ENCODE results near the gene MAPK9.

DNA sequence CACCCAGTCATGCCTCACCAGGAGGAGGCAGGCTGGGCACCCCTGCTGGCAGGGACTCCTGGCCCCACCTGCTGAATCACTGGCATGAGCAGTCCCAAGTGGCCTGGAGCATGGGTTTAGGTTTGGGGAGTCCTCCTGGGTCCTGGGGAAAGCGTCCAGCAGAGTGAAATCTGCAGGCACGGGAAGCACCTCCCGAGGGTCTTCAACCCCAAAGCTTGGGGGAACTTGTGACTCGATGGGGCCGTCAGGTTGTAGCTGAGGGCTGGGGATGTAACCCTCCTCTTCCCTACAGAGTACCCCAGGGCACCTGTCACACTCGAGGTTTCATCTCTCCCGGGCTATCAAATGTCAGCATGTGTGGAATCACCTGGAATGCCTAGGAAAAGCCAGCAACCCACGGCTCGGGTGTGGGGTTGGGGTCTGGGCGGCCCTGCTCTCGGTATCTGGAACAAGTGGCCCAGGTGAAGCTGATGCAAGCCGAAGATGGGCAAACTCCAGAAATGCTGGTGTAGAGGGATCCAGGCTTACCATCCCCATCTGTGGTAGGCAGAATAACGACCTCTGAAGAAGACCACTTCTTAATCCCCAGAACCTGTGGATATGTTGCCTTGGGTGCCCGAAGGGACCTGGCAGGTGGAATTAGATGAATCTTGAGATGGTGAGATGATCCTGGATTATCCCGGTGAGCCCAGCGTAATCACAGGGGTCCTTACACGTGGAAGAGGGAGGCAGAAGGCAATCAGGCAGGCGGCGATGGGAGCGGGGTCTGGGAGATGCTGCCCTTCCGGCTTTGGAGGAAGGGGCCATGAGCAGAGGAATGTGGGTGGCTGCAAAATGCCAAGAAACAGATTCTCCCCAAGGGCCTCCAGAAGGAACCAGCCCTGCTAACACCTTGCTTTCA lies 76.8 kb downstream of the MAPK9 start:
- TF ChIP-seq, protein P1, sequence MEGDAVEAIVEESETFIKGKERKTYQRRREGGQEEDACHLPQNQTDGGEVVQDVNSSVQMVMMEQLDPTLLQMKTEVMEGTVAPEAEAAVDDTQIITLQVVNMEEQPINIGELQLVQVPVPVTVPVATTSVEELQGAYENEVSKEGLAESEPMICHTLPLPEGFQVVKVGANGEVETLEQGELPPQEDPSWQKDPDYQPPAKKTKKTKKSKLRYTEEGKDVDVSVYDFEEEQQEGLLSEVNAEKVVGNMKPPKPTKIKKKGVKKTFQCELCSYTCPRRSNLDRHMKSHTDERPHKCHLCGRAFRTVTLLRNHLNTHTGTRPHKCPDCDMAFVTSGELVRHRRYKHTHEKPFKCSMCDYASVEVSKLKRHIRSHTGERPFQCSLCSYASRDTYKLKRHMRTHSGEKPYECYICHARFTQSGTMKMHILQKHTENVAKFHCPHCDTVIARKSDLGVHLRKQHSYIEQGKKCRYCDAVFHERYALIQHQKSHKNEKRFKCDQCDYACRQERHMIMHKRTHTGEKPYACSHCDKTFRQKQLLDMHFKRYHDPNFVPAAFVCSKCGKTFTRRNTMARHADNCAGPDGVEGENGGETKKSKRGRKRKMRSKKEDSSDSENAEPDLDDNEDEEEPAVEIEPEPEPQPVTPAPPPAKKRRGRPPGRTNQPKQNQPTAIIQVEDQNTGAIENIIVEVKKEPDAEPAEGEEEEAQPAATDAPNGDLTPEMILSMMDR (IDR thresholded peaks at IDR 0.05): no peak
- no peak for TF ChIP-seq POLR2A (IDR thresholded peaks at IDR 0.05)

Measured in heart left ventricle (tissue), 13 donors.